Thyroid gland (tissue), 4 donors: ENCODE results near the gene CNPY2. TPM values are rescaled to one million over a fixed set of nuclear protein-coding genes. Genes with fewer than 3 reads are reported as not detected.

Source experiments
- DNase-seq, 2 donors: peaks; one replicate each; pipeline ENCODE4 v3.0.0-alpha.2; 2019
- H3K27ac ChIP-seq, 3 donors: fragments of 200-600 bp; sonication (generic); 1 replicate in 2 of 3; 2 replicates in 1 of 3; pipeline ENCODE4 v1.5.1; 2016 to 2019; ENCODE audit warnings: mild to moderate bottlenecking in 1 of 3, moderate library complexity in 1 of 3
- H3K27me3 ChIP-seq: fragments of 200-600 bp; sonication (generic); one replicate; pipeline ENCODE4 v1.5.1; 2019
- H3K36me3 ChIP-seq, 2 donors: fragments of 200-600 bp; sonication (generic); one replicate each; pipeline ENCODE4 v1.5.1; 2016 to 2019
- H3K4me1 ChIP-seq, 2 donors: fragments of 200-600 bp; sonication (generic); one replicate each; pipeline ENCODE4 v1.5.1; 2017 to 2019
- H3K4me3 ChIP-seq, 3 donors: fragments of 200-600 bp; sonication (generic); replicated peaks in 1 of 3; 1 replicate in 2 of 3; 2 replicates in 1 of 3; pipeline ENCODE4 v1.5.1; 2016; ENCODE audit warnings: mild to moderate bottlenecking in 1 of 3
- H3K9me3 ChIP-seq: fragments of 200-600 bp; sonication (generic); one replicate; pipeline ENCODE4 v1.5.1; 2017
- CTCF ChIP-seq, 6 experiments: fragments of 200-600 bp in 3 of 6; fragments of 450-650 bp in 3 of 6; sonication (generic) in 3 of 6; IDR thresholded peaks; one replicate each; pipeline ENCODE4 v1.5.1; 2016 to 2019; ENCODE audit warnings: antibody characterized with exemption in 6 of 6, mild to moderate bottlenecking in 2 of 6, inconsistent platforms in 1 of 6, moderate library complexity in 1 of 6
- POLR2A ChIP-seq, 2 donors: fragments of 450-650 bp; IDR thresholded peaks; one replicate each; pipeline ENCODE4 v1.6.1; 2017; ENCODE audit warnings: antibody characterized with exemption in 2 of 2, mild to moderate bottlenecking in 2 of 2, moderate library complexity in 1 of 2
- WGBS, 2 donors: methylation state at CpG; one replicate each; pipeline ENCODE4 v1.1.5; 2017; 5-methylcytosine and 5-hydroxymethylcytosine counted together
- intact Hi-C: fragments of 100-400 bp; cut with DNase I; formaldehyde crosslinking; loops from one replicate; pipeline ENCODE4 v1.15.1; 2023
- total RNA-seq, 4 donors: library from RNA; depleted of rRNA; stranded (reverse); fragments of >200 nt; gene quantifications; one replicate each; pipeline ENCODE4 v1.2.3, GENCODE V29; 2016

Gene CNPY2
- total RNA-seq, 4 donors from 2014 or later = 107 to 129 (median 124) TPM

GRCh38 chr12:56297400-56297799, 18.4 kb downstream of the CNPY2 start:
- H3K27me3 ChIP-seq = no peaks in the 10 kb centered on the region
- H3K27ac ChIP-seq = no peak overlapping the region
- TF ChIP-seq CTCF (IDR thresholded peaks at IDR 0.05) (no peak), POLR2A (IDR thresholded peaks at IDR 0.05) (no peak)
- H3K4me3 ChIP-seq = no peak overlapping the region
- DNase-seq = no peak
- intact Hi-C loops = loop anchor here (10.0 kb wide), 1 partner anchor 167 kb away; the partner anchor contains the start of gene SPRYD4
- H3K4me1 ChIP-seq = peaks cover 36 to 43% of the 10 kb centered on the region in 2 donors
- H3K36me3 ChIP-seq = no peaks in the 10 kb centered on the region
- H3K9me3 ChIP-seq = no peaks in the 10 kb centered on the region
- WGBS, 2 donors = 91 to 94% methylated on average over 8 of the region's 8 CpGs

- Histone ChIP-seq H3K4me1 (peaks cover 28 to 44% of the 10 kb centered on the region in 2 donors), H3K36me3 (no peaks in the 10 kb centered on the region)
These were observed 19.5 kb downstream of the CNPY2 start for GRCh38 chr12:56296295-56296694.

GRCh38 chr12:56293795-56294194, 22.0 kb downstream of the CNPY2 start:
- peaks cover 0 to 2% of the 10 kb centered on the region in 2 donors for H3K36me3 ChIP-seq
- DNase-seq = no peak
- intact Hi-C loops = loop anchor here (10.0 kb wide), 1 partner anchor 171 kb away; the partner anchor contains the start of gene SPRYD4
- peaks cover 15 to 36% of the 10 kb centered on the region in 2 donors for H3K4me1 ChIP-seq
- WGBS, 2 donors = 82 to 96% methylated on average over 5 of the region's 5 CpGs
- TF ChIP-seq POLR2A (IDR thresholded peaks at IDR 0.05) (no peak), CTCF (IDR thresholded peaks at IDR 0.05) (no peak)
- H3K27ac ChIP-seq = no peak overlapping the region
- no peaks in the 10 kb centered on the region for H3K27me3 ChIP-seq
- H3K4me3 ChIP-seq = no peak overlapping the region
- no peaks in the 10 kb centered on the region for H3K9me3 ChIP-seq

More at GRCh38 chr12:56296295-56296694, 19.5 kb downstream of the CNPY2 start:
- DNase-seq = no peak
- H3K4me3 ChIP-seq = no peak overlapping the region
- H3K27me3 ChIP-seq = no peaks in the 10 kb centered on the region
- no peak overlapping the region for H3K27ac ChIP-seq
- no peaks in the 10 kb centered on the region for H3K9me3 ChIP-seq
- no peak for TF ChIP-seq POLR2A (IDR thresholded peaks at IDR 0.05)
- TF ChIP-seq CTCF (IDR thresholded peaks at IDR 0.05) = no peak
- intact Hi-C loops = loop anchor here (10.0 kb wide), 1 partner anchor 169 kb away; the partner anchor contains the start of gene SPRYD4
- WGBS, 2 donors = 73 to 82% methylated on average over 5 of the region's 5 CpGs

- H3K27ac ChIP-seq = no peak overlapping the region
- DNase-seq = no peak
- H3K4me1 ChIP-seq = peaks cover 0 to 21% of the 10 kb centered on the region in 2 donors
- 85 to 86% methylated on average over 3 of the region's 3 CpGs for WGBS, 2 donors
- no peak overlapping the region for H3K4me3 ChIP-seq
- H3K9me3 ChIP-seq = no peaks in the 10 kb centered on the region
- peaks cover 13 to 14% of the 10 kb centered on the region in 2 donors for H3K36me3 ChIP-seq
- intact Hi-C loops = no loop called here
- TF ChIP-seq CTCF (IDR thresholded peaks at IDR 0.05) (no peak), POLR2A (IDR thresholded peaks at IDR 0.05) (no peak)
- H3K27me3 ChIP-seq = no peaks in the 10 kb centered on the region
These were observed 26.9 kb downstream of the CNPY2 start for GRCh38 chr12:56288705-56289387.
